GM19438 (cell line): ENCODE results near the gene ODR4.
"Not testable (repeated sequence)": the region's sequence is repeated elsewhere in the genome, so short reads cannot be mapped to it uniquely, and the experiment has no call there.

Source experiments
- ATAC-seq: cut with Tn5 transposase; IDR thresholded peaks from one replicate; pipeline ENCODE4 v1.9.1; 2021; ENCODE audit warnings: low read depth; ENCODE audit not compliant: unreplicated experiment

The ODR4 gene

DNA sequence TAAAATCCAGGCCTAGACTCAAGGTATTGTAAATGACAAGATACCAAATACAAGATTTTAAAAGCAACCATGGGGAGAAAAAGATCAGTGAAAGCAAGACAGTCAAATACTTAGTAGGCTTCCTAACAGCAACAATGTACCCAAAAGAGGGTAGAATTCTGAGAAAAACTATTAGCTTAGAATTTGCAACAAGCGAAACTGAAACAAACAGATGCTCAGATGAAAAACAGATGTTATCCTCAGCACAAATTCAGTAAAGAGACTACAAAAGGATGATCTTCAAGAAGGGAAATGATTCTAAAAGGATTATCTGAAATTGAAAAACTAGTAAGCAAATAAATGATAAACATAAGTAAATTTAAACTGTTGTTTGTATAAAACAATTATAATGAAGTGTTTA, 45.3 kb downstream of the ODR4 start:
- ATAC-seq, result peak; percentile 89

DNA sequence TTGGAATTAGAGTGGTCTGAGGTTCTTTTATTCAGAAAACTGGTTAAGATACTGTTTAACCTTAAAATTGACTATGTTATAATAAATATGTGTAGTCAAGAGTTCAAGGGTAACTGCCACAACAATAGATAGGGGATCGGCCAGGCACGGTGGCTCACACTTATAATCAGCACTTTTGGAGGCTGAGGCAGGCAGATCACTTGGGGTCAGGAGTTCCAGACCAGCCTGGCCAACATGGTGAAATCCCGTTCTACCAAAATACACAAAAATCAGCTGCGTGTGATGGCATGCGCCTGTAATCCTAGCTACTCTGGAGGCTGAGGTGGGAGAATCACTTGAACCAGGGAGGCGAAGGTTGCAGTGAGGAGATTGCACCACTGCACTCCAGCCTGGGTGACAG, 45.8 kb downstream of the ODR4 start:
- no peak for ATAC-seq

DNA sequence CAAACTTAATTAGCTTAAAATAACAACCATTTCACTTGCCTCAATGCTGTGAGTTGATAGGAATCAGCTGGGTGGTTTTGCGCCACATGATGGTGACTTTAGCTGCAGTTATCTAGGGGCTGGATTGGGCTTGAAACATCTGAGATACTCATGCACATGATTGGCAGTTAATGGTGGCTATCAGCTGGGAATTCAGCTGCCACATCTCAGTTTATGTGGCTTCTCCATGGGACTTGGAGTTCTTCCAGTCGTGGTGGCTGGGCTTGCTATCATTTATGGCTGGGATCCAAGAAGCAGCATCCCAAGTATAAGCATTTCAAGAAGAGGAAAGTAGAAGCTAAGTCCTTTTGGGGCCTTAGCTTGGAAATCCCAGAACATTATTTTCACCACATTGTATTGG, 48.9 kb downstream of the ODR4 start:
- ATAC-seq, result no peak

DNA sequence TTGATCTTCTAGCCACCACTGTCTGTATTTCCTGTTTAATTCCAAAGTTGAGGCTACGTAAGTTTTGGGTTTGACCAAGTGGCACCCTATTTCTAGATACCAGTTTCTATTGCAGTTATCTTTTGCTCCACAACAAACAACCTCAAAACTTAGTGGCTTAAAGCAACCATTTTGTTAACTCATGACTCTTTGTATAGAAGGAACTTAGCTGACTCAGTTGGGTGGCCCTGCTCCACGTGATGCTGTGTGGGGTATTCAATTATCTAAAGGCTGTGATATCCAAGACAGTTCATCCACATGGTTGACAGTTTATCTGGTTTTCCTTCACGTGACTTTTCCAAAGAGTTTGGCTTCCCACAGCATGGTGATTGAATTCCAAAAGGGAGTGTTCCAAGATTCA, 50.5 kb downstream of the ODR4 start:
- no peak for ATAC-seq

DNA sequence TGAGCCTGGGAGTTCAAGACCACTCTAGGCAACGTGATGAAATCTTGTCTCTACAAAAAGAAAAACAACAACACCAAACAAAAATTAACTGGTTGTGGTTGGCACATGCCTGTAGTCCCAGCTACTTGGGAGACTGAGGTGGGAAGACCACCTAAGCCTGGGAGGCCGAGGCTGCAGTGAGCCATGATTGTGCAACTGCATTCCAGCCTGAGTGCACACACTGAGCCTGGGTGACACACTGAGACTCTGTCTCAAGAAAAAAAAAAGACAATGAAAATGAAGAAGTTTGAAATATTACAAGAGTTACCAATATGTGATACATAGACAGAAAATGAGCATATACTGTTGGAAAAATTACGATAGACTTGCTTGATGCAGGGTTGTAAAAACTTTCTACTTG, 53.4 kb downstream of the ODR4 start:
- ATAC-seq, result no peak

DNA sequence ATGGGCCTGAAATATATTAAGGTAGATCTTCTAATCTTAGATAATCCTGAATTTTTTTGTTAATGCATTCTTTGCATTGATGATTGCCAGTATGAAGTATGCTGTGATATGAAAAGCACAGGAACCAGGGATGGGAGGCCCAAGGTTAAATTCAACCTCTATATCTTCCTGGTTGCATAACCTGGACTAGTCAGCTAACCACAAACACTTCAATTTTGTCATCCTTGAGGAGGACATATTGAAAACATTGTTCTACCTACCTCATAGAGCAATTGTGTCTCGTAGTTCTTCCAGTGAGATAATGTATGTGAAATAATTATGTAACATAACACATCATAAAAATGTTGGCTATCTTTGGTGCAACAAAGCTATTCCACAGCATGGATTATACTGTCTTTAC, 59.7 kb downstream of the ODR4 start:
- no peak for ATAC-seq

DNA sequence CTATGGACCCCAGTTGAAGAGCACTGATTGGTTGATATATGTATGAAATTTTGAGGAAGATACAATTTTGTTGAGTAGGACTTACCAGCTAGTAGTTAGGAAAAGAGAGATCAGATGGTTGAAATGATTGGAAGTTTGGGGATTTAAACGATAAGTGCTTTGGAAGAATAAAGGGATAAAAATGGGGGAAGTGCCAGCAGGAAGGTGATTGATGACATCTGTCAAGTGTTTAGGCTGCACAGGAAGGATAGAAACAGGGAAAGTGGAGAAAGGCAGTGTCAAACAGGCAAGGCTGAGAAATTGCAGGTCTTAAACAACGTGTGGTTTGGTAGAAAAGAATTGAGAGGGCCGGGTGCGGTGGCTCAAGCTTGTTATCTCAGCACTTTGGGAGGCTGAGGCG, 62.9 kb downstream of the ODR4 start:
- no peak for ATAC-seq

DNA sequence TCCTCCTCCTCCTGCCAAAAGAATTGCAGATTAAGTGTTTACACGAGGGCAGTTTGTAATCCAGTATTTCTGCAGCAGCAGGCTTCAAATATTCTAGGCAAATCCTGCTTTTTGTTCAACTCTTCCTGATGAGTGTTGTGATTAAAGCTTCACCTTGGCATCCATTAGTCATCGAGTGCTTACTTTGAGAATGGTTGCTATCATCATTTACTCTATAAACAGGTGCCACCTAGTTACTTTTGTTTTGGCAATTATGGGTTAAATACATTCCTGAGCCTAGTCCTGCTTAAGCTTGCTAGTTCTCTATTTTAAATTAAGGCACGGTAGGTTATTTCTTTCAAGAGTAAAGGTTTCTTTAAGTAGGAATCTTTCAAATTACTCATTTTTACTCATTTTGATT, 64.9 kb downstream of the ODR4 start:
- ATAC-seq, result no peak

DNA sequence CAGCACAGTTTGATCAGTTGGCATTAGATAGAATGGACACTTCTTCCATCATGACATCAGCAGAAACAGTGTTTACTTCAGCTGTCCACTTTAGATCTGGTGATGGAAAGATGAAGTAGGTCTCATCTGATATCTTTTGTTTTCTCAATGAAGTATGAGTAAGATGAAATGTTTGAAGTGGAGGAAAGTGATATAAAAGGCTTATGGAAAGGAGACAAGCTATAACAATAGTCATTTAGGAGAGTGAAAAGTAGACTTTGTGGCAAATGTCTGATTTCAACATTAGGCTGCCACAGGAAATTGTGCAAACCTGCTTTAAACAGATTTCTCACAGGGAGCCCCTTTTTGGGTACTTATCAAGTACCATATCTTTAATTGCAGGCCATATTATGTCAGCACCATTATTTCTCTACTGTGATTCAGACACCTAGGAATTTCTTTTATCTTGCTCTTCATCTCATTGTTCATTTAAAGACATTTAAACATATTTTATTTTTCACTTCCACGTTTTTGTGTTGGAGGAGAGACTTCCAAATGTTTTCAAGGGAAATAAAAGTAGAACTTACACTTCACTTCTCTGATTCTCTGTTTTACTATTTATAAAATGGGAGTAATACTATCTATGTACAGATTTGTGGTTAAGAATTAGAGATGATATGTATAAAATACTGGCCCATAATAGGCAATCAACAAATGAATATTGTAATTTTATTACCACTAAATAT, 67.2 kb downstream of the ODR4 start:
- ATAC-seq, result no peak

DNA sequence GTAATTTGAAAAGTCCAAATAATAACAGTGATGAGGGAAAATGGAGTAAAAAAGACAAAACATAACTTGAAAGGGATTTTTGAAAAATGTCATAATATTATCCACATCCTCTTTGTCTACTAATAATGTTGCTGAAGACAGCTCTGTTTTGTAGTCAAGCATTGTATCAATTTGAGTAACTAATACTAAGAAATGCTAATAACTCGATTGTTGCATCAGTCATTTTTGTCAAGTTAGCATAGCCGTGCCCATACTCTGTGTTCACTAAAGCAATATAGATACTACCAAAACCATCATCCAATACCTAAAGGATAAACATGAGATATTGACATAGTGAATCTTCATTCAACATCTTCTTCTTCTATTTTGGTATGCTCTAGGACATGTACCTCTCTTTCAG, 68.0 kb downstream of the ODR4 start:
- no peak for ATAC-seq

DNA sequence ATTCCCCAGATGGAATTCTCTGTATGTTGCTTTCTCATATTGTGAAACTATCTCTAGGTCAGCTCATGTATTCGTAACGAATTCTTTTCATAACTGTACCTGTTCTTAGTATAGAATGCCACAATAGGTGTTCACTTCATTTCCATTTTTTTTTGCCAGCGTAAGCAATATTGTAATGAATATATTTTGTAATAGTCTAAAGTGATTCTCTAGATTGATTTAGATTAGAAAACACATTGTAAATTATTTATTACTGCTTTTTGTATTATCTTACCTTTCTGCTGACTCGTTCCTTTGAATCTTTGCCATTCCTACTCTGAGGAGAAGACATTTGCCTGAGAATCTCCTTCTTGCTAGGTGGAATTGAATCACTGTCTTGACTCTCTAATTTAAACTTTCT, 70.5 kb downstream of the ODR4 start:
- no peak for ATAC-seq

DNA sequence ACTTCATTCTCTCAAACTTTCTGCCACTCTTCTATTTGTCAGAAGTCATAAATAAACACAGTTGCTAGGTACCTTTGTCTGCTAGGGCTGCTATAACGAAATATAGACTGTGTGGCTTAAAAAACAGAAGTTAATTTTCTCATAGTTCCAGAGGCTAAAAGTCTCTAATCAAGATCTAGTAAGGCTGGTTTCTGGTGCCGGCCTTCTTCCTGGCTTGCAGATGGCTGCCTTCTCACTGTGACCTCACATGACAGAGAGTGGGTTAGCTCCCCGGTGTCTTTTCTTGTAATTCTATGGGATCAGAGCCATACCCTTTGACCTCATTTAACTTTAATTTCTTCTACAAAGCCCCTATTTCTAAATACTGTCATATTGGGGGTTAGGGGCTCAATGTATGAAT, 79.3 kb downstream of the ODR4 start:
- ATAC-seq, result no peak

DNA sequence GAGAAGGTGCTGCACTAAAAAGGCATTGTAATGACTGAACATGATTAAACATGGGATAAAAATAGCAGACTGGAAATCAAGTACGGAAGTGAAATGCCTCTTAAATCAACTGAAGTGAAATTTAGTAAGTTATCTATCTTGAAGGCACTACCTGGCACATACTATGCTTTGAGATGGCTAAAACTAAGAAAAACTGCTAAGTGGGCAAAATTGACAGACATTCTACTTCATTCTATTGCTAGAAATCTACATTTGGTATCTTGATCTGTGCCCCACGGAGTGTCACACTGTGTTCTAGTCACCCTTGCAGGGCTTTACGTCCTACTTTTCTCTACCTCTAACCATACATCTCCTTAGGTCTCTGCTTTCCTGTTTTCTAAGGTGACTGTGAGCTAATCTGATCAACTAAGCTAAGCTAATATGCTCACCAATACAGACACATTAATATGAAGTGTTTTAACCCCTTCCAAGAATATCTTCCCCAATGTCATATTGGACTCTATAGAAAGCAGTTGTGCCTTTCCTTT, 81.2 kb downstream of the ODR4 start:
- no peak for ATAC-seq

DNA sequence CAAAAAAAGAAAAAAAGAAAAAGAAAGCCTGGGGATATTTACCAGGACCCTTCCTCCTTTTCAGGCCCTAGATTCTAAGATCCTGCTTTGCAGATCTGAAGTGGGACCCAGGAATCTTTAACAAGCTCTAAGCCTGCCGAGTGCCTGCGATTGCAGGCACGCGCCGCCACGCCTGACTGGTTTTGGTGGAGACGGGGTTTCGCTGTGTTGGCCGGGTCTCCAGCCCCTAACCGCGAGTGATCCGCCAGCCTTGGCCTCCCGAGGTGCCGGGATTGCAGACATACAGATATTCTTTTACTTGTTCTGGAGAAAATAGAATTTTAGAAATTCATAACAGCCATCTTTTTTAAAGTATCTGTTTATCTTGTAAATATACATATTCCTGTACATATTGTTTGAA, 83.5 kb downstream of the ODR4 start:
- ATAC-seq, result not testable (repeated sequence)

DNA sequence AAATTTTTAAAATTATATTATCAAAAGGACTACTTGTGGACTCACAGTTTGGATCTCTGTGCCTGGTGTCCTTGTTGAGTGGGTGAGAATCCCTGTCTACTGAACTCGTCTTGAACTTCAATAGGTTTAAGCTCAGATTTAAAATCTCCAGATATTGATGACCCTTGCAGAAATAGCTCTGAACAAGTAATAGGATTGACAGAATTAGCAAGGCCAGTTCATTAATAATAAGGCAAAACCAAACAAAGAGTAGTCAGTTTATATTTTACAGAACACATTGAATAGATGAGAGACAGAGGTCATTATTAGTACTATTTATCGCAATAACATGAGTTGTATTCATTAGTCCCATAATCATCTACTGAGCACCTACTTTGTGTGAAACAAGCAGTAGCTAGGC, 85.4 kb downstream of the ODR4 start, which contains the start of gene PDC:
PDC (minus strand) TSS at position 101 of the 400 bp plus-strand sequence. CDS start 11,655 bp downstream, outside the sequence.
- no peak for ATAC-seq

DNA sequence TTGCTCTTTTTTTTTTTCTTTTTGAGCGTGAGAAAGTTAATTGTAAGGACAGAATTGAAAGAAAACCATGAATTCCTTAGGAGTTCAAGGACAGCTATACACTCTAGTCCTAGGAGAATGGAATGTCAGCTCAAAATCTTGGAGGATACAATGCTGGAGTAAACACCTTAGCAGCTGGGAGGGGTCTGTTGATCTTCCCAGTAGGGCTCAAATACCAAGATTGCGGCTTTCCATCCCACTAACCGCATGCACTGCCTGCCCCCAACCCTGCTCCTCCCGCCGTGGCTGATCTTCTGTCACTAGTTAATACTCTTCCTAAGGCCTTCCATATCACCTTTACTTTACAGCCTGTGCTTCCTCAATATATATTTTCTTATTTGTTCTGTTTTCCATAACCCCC, 87.9 kb downstream of the ODR4 start:
- ATAC-seq, result no peak

DNA sequence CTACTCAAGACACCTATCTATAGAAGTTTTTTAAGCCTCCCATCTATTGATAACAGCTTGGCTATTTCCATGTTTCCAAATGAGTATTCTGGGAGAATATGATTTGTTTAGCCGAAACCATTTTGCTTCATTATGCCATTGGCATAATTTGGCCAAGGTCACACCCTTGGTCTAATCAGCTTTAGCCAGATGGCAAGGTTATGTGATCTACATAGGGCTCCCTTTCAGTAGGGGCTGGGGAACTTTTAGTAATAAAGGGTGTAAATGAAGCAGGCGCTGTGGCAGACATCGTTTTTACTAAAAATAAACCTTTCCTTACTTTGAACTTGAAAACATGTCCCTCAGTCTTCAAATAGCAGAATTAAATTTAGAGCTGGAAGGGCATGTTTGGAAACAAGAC, 88.3 kb downstream of the ODR4 start:
- no peak for ATAC-seq

DNA sequence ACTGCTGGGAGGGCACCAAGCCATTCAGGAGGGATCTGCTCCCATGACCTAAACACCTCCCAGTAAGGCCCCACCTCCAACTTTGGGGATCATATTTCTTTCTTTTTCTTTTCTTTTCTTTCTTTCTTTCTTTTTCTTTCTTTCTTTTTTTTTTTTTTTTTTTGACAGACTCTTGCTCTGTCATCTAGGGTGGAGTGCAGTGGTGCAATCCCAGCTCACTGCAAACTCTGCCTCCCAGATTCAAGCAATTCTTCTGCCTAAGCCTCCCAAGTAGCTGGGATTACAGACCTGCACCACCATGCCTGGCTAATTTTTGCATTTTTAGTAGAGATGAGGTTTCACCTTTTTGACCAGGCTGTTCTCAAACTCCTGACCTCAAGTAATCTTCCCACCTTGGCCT, 89.9 kb downstream of the ODR4 start:
- not testable (repeated sequence) for ATAC-seq

DNA sequence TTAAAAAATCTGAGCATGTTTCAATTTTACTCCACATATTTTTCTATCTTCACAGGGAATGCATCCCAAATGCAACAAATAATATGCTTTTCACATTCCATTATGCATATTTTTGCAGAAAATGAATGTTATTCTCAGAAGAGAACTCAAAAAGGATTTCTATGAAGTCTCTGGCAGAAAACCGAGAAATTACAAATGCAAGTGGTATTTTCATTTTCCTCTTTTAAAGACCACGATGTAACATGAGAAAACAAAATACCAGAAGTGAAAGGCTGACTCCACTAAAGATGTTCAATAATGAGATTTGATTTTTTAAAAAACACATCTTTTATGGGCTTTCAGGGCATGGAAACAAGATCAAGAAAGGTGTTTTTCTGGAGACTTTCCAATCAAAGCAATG, 90.3 kb downstream of the ODR4 start:
- ATAC-seq, result no peak
